Hematopoietic multipotent progenitor cell treated with erythropoietin and hydrocortisone succinate and interleukin-3 and kit ligand, for 17 days (in vitro differentiated cells): ENCODE measurements around the gene SKI.

Experiments
- DNase-seq: peaks from one replicate; pipeline ENCODE4 v3.0.0-alpha.2; 2015; ENCODE audit warnings: low spot score

The SKI gene

GRCh38 chr1:2229911-2230731 lies 2.0 kb downstream of the SKI start:
- no peak for DNase-seq

- DNase-seq = peak; percentile 27
These were observed 2.8 kb downstream of the SKI start for GRCh38 chr1:2230781-2231531.

GRCh38 chr1:2231532-2232254 lies 3.6 kb downstream of the SKI start:
- peak; percentile 60 for DNase-seq

GRCh38 chr1:2232255-2232915 lies 4.3 kb downstream of the SKI start:
- no peak for DNase-seq

GRCh38 chr1:2232916-2233438 lies 4.9 kb downstream of the SKI start:
- DNase-seq = no peak

GRCh38 chr1:2233468-2233867 lies 5.3 kb downstream of the SKI start:
- DNase-seq = no peak

- DNase-seq = peak; percentile 18
These were observed 6.1 kb downstream of the SKI start for GRCh38 chr1:2233997-2234761.

GRCh38 chr1:2234762-2235113 lies 6.6 kb downstream of the SKI start:
- DNase-seq = no peak

GRCh38 chr1:2235300-2235998 lies 7.3 kb downstream of the SKI start:
- DNase-seq = no peak

GRCh38 chr1:2236695-2237677 lies 8.9 kb downstream of the SKI start:
- DNase-seq = no peak

- no peak for DNase-seq
These were observed 9.7 kb downstream of the SKI start for GRCh38 chr1:2237773-2238172.

- DNase-seq = no peak
These were observed 10.4 kb downstream of the SKI start for GRCh38 chr1:2238361-2239012.

- no peak for DNase-seq
These were observed 10.9 kb downstream of the SKI start for GRCh38 chr1:2239013-2239370.

GRCh38 chr1:2239384-2239985 lies 11.4 kb downstream of the SKI start:
- no peak for DNase-seq

GRCh38 chr1:2240270-2241156 lies 12.4 kb downstream of the SKI start:
- DNase-seq = no peak

GRCh38 chr1:2241820-2242219 lies 13.7 kb downstream of the SKI start:
- no peak for DNase-seq
